Heart left ventricle (tissue), 13 donors: ENCODE results near the gene LEPROT.

Experiments
- POLR2A ChIP-seq, 2 donors: fragments of 450-650 bp; IDR thresholded peaks; one replicate each; pipeline ENCODE4 v1.6.1; 2017; ENCODE audit warnings: antibody characterized with exemption in 2 of 2, mild to moderate bottlenecking in 2 of 2, moderate library complexity in 2 of 2
- TF ChIP-seq, protein P1 (sequence below), 12 donors: fragments of 200-600 bp; sonication (generic) in 4 of 12; IDR thresholded peaks; one replicate each; pipeline versions ENCODE4 v1.5.0 to v1.8.0; 2018 to 2022; ENCODE audit warnings: antibody characterized with exemption in 12 of 12, mild to moderate bottlenecking in 5 of 12
- donor health status: ischemic (EF 13 %, LVEDD 7.1; RV severe dilation, severe dysfunction).
- donor health status: DM: no; HTN: yes; CAD: no.
- donor health status: DM: no; HTN: no; CAD: no.
- donor health status: ischemic (EF 25% LVEDD 6.9; RV normal size, moderate dysfunction).
- donor health status: ischemic (EF 25% LVEDD 5.7; RV mildly dilated, moderate dysfunction).
- donor health status: ischemic (EF 35%, LVEDD 5.7; RV mildly dilated, moderate dysfunction).
- donor health status: nonischemic (EF 11% LVEDD 7.7; RV severe dilation, severe dysfunction).
- donor health status: DM: yes; HTN: yes; CAD: no.
- donor health status: PGD.
- donor health status: ischemic (EF 29% LVEDD 5.4; RV normal size, mild dysfunction).
- donor health status: nonischemic (EF 23%, LVEDD 6.1; RV moderate dilation, normal function).

GRCh38 chr1:65416767-65417166 lies 3.7 kb upstream of the LEPROT start:
- TF ChIP-seq, protein P1, sequence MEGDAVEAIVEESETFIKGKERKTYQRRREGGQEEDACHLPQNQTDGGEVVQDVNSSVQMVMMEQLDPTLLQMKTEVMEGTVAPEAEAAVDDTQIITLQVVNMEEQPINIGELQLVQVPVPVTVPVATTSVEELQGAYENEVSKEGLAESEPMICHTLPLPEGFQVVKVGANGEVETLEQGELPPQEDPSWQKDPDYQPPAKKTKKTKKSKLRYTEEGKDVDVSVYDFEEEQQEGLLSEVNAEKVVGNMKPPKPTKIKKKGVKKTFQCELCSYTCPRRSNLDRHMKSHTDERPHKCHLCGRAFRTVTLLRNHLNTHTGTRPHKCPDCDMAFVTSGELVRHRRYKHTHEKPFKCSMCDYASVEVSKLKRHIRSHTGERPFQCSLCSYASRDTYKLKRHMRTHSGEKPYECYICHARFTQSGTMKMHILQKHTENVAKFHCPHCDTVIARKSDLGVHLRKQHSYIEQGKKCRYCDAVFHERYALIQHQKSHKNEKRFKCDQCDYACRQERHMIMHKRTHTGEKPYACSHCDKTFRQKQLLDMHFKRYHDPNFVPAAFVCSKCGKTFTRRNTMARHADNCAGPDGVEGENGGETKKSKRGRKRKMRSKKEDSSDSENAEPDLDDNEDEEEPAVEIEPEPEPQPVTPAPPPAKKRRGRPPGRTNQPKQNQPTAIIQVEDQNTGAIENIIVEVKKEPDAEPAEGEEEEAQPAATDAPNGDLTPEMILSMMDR (IDR thresholded peaks at IDR 0.05): no peak
- TF ChIP-seq POLR2A (IDR thresholded peaks at IDR 0.05): no peak
